RWPE2 (cell line): ENCODE measurements around the gene CD38.

Experiments
- ATAC-seq: fragments of 200-7000 bp; cut with Tn5 transposase; 3 replicates; pipeline ENCODE4 v1.9.1; 2021; ENCODE audit warnings: low read depth
- DNase-seq: peaks from one replicate; pipeline ENCODE4 v3.0.0-alpha.2; 2020; ENCODE audit warnings: low spot score
- H3K27ac ChIP-seq: fragments of 450-650 bp; 2 replicates; pipeline ENCODE4 v1.5.1; 2017; ENCODE audit warnings: mild to moderate bottlenecking; ENCODE audit not compliant: poor library complexity, severe bottlenecking
- H3K27me3 ChIP-seq: fragments of 250-450 bp; sonication (Bioruptor Pico); 2 replicates; pipeline ENCODE4 v1.5.1; 2021; ENCODE audit warnings: mild to moderate bottlenecking, moderate library complexity; ENCODE audit not compliant: insufficient read depth, poor library complexity, severe bottlenecking
- H3K36me3 ChIP-seq: fragments of 250-450 bp; sonication (Bioruptor Pico); 2 replicates; pipeline ENCODE4 v1.5.1; 2020; ENCODE audit warnings: low read depth, mild to moderate bottlenecking, moderate library complexity
- H3K4me1 ChIP-seq: fragments of 250-450 bp; sonication (Bioruptor Pico); 2 replicates; pipeline ENCODE4 v1.5.1; 2021; ENCODE audit warnings: mild to moderate bottlenecking, moderate library complexity; ENCODE audit not compliant: insufficient read depth, poor library complexity, severe bottlenecking
- H3K4me3 ChIP-seq: fragments of 250-450 bp; sonication (Bioruptor Pico); 2 replicates; pipeline ENCODE4 v1.5.1; 2021; ENCODE audit warnings: mild to moderate bottlenecking, moderate library complexity; ENCODE audit not compliant: severe bottlenecking
- H3K9me3 ChIP-seq: fragments of 250-450 bp; sonication (Bioruptor Pico); 2 replicates; pipeline ENCODE4 v1.5.1; 2021; ENCODE audit warnings: mild to moderate bottlenecking, moderate library complexity; ENCODE audit not compliant: severe bottlenecking
- TF ChIP-seq, protein P1 (sequence below): fragments of 450-650 bp; IDR thresholded peaks from one replicate; pipeline ENCODE4 v1.5.1; 2017; ENCODE audit warnings: mild to moderate bottlenecking, moderate library complexity; ENCODE audit not compliant: poor library complexity, severe bottlenecking

The CD38 gene

GRCh38 chr4:15874671-15875070 is 96.5 kb downstream of the CD38 start:
- ATAC-seq (no peak), DNase-seq (no peak)
- Histone ChIP-seq H3K4me3 (no peak overlapping the region), H3K27ac (no peak overlapping the region), H3K36me3 (no peaks in the 10 kb centered on the region), H3K27me3 (no peaks in the 10 kb centered on the region), H3K9me3 (no peaks in the 10 kb centered on the region), H3K4me1 (no peaks in the 10 kb centered on the region)
- TF ChIP-seq, protein P1, sequence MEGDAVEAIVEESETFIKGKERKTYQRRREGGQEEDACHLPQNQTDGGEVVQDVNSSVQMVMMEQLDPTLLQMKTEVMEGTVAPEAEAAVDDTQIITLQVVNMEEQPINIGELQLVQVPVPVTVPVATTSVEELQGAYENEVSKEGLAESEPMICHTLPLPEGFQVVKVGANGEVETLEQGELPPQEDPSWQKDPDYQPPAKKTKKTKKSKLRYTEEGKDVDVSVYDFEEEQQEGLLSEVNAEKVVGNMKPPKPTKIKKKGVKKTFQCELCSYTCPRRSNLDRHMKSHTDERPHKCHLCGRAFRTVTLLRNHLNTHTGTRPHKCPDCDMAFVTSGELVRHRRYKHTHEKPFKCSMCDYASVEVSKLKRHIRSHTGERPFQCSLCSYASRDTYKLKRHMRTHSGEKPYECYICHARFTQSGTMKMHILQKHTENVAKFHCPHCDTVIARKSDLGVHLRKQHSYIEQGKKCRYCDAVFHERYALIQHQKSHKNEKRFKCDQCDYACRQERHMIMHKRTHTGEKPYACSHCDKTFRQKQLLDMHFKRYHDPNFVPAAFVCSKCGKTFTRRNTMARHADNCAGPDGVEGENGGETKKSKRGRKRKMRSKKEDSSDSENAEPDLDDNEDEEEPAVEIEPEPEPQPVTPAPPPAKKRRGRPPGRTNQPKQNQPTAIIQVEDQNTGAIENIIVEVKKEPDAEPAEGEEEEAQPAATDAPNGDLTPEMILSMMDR, result no peak

- TF ChIP-seq, protein P1, result no peak
- H3K36me3 ChIP-seq, result no peaks in the 10 kb centered on the region
- ATAC-seq (peak; percentile 42; the same call in 1 of the 3 replicates), DNase-seq (no peak)
- no peaks in the 10 kb centered on the region for H3K9me3 ChIP-seq
- H3K27me3 ChIP-seq, result no peaks in the 10 kb centered on the region
- H3K4me1 ChIP-seq, result no peaks in the 10 kb centered on the region
- no peak overlapping the region for H3K4me3 ChIP-seq
- no peak overlapping the region for H3K27ac ChIP-seq
Measured at GRCh38 chr4:15875663-15876460, 97.7 kb downstream of the CD38 start.

DNA sequence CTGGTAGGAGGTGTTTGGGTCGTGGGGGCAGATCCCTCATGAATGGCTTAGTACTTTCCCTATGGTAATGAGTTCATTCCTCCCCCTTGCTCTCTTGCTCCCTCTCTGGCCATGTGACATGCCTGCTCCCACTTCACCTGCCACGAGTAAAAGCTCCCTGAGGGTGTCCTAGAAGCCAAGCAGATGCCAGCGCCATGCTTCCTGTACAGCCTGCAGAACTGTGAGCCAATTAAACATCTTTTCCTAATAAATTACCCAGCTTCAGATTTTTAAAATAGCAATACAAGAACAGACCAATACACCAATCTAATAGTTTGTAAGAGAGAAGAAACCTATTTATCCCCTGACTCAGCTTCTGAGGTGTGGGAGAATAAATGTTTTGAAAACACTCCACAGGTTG is 99.9 kb downstream of the CD38 start:
- TF ChIP-seq, protein P1, result no peak
- H3K9me3 ChIP-seq, result no peaks in the 10 kb centered on the region
- ATAC-seq (no peak), DNase-seq (no peak)
- no peak overlapping the region for H3K27ac ChIP-seq
- H3K27me3 ChIP-seq, result no peaks in the 10 kb centered on the region
- H3K36me3 ChIP-seq, result no peaks in the 10 kb centered on the region
- H3K4me3 ChIP-seq, result no peak overlapping the region
- no peaks in the 10 kb centered on the region for H3K4me1 ChIP-seq

GRCh38 chr4:15881820-15882219 is 103.7 kb downstream of the CD38 start:
- no peak overlapping the region for H3K4me3 ChIP-seq
- TF ChIP-seq, protein P1, result no peak
- no peak overlapping the region for H3K27ac ChIP-seq
- H3K4me1 ChIP-seq, result no peaks in the 10 kb centered on the region
- no peaks in the 10 kb centered on the region for H3K36me3 ChIP-seq
- ATAC-seq, result no peak
- DNase-seq, result no peak
- no peaks in the 10 kb centered on the region for H3K9me3 ChIP-seq
- no peaks in the 10 kb centered on the region for H3K27me3 ChIP-seq

DNA sequence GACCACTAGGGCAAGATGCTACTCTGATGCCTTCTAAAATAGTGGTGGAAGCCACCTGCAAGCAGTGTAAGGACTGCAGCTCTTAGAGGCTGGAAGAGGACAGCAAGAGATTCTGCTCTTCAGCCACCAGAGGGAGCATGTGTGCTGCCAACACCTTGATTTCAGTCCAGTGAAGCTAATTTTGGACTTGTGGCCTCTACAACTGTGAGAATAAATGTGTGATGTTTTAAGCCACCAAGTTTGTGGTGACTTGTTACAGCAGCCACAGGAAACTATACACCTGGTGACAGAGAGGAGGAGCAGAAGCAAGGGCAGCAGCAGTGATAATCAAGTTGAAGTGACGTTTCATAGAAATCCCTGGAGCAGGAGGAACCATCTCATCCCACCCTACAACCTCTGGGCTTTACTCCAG is 104.6 kb downstream of the CD38 start:
- Histone ChIP-seq H3K27ac (no peak overlapping the region), H3K36me3 (no peaks in the 10 kb centered on the region), H3K9me3 (no peaks in the 10 kb centered on the region), H3K27me3 (no peaks in the 10 kb centered on the region), H3K4me3 (no peak overlapping the region), H3K4me1 (no peaks in the 10 kb centered on the region)
- peak; percentile 92 for ATAC-seq
- DNase-seq, result no peak
- TF ChIP-seq, protein P1, result peak; percentile 94
